ENCODE data around the gene TYK2.

GRCh38 chr19:10404888-10405820, 24.8 kb upstream of the TYK2 start:
- TF ChIP-seq, protein P1, sequence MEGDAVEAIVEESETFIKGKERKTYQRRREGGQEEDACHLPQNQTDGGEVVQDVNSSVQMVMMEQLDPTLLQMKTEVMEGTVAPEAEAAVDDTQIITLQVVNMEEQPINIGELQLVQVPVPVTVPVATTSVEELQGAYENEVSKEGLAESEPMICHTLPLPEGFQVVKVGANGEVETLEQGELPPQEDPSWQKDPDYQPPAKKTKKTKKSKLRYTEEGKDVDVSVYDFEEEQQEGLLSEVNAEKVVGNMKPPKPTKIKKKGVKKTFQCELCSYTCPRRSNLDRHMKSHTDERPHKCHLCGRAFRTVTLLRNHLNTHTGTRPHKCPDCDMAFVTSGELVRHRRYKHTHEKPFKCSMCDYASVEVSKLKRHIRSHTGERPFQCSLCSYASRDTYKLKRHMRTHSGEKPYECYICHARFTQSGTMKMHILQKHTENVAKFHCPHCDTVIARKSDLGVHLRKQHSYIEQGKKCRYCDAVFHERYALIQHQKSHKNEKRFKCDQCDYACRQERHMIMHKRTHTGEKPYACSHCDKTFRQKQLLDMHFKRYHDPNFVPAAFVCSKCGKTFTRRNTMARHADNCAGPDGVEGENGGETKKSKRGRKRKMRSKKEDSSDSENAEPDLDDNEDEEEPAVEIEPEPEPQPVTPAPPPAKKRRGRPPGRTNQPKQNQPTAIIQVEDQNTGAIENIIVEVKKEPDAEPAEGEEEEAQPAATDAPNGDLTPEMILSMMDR (IDR thresholded peaks at IDR 0.05), result no peak
- TF ChIP-seq POLR2A (IDR thresholded peaks at IDR 0.05), result no peak
